Retinal pigment epithelial cell (primary cell): ENCODE results near the gene SUFU.

Source experiments
- DNase-seq: peaks from one replicate; pipeline ENCODE4 v3.0.0-alpha.2; 2010; ENCODE audit warnings: low read depth
- H3K4me3 ChIP-seq: 2 replicates; pipeline ENCODE4 v1.5.1; 2011; ENCODE audit warnings: mild to moderate bottlenecking, low read length, control low read depth, moderate library complexity
- TF ChIP-seq, protein P1 (sequence below): conservative IDR thresholded peaks from 2 replicates; pipeline ENCODE4 v1.5.1; 2011; ENCODE audit warnings: low read depth, low read length, control low read depth, inconsistent platforms

The SUFU gene

DNA sequence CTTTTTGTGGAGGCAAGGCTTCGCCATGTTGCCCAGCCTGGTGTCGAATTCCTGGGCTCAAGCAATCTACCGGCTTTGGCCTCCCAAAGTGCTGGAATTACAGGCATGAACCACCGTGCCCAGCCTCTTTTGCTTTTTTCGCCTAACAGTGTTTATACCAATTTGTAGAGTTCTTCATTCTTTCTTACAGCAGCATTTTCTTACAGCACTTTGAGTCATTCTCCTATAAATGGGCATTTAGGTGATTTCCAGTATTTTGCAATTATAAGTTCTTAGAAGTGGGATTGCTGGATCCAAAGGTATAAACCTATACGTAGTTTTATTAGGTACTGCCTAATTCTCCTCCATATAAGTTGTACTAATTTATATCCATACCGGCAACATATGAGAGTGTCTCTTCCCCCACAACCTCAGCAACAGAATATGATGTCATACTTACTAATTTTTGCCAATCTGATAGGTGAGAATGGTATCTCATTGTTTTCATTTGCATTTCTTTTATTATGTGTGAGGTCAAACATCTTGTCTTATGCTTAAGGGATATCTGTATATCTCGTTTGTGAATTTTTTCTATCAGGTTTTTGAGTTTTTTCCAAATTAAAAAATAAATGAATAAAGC is 39.1 kb downstream of the SUFU start:
- TF ChIP-seq, protein P1, sequence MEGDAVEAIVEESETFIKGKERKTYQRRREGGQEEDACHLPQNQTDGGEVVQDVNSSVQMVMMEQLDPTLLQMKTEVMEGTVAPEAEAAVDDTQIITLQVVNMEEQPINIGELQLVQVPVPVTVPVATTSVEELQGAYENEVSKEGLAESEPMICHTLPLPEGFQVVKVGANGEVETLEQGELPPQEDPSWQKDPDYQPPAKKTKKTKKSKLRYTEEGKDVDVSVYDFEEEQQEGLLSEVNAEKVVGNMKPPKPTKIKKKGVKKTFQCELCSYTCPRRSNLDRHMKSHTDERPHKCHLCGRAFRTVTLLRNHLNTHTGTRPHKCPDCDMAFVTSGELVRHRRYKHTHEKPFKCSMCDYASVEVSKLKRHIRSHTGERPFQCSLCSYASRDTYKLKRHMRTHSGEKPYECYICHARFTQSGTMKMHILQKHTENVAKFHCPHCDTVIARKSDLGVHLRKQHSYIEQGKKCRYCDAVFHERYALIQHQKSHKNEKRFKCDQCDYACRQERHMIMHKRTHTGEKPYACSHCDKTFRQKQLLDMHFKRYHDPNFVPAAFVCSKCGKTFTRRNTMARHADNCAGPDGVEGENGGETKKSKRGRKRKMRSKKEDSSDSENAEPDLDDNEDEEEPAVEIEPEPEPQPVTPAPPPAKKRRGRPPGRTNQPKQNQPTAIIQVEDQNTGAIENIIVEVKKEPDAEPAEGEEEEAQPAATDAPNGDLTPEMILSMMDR: no peak
- no peak for DNase-seq
- no peak overlapping the region for H3K4me3 ChIP-seq

- TF ChIP-seq, protein P1: no peak
- no peak for DNase-seq
- no peak overlapping the region for H3K4me3 ChIP-seq
These were observed 41.6 kb downstream of the SUFU start for GRCh38 chr10:102545265-102545871.

- H3K4me3 ChIP-seq: no peak overlapping the region
- TF ChIP-seq, protein P1: no peak
- no peak for DNase-seq
These were observed 42.2 kb downstream of the SUFU start for GRCh38 chr10:102545997-102546396.

DNA sequence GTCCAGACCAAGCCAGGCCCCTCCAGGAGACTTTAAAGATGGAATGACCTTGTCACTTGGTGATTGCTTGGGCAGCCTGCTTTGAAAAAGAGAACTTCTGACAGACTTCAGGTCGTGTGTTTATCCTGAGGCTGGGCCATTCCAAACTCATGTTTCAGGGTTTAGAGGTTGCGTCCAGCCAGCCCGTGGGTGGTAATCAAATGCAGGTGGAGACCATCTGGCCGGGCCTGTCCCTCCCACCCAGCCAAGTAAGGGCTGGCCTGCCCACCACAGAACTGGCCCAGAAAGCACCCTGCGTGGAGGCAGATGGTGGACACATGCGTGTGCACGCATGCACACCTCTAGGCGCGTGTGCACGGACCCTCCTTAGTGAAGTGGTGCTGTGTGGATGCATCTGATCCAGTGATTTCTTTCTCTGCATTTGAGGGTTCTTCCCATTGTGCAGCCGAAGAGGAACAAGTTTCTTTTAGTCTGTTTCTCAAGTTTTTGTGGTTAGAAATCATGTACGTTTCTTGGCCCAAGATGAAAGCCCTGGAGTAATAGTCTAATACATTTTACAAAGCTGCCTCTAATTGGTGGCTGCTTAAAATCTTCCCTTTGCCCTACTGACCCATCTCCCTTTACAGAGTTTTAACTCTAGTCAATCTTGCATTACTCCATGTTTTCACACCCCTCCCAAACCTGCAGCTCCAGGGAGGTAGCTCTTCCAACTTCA is 43.0 kb downstream of the SUFU start:
- no peak overlapping the region for H3K4me3 ChIP-seq
- no peak for DNase-seq
- TF ChIP-seq, protein P1: no peak

DNA sequence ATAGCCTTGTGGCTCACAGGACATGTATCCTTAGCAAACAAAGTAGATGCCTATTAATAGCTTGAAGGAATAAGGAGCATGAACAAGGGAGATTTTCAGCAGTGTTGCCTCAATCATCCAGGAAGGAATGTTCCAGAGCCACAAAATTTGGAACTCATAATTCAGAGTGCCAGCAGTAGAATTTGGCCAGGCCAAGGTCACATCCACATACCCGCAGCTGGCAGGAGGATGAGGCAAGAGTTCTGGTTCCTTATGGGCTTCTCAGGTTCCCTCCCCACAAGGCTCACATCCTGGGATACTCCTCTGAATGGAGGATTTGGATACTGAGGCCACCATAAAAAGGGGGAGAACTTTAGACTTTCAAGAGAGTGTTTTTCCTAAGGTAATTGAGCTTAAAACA is 45.8 kb downstream of the SUFU start:
- H3K4me3 ChIP-seq: no peak overlapping the region
- TF ChIP-seq, protein P1: no peak
- no peak for DNase-seq

DNA sequence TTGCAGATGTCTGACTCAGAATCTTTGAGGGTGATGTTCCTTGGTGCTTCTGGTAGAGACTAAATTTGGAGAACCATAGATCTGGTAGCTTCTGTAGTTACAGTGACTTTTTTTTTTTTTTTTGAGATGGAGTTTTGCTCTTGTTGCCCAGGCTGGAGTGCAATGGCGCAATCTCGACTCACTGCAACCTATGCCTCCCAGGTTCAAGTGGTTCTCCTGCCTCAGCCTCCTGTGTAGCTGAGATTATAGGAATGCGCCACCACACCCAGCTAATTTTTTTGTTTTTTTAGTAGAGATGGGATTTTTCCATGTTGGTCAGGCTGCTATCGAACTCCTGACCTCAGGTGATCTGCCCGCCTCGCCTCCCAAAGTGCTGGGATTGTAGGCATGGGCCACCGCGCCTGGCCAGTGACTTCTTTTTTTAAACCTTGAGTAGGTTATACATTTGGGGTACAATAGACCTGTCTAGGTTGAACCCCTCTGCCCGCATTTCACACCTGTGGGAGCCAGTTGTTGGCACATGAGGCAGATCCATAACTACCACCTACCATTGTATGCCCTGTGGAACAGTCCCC is 47.0 kb downstream of the SUFU start:
- TF ChIP-seq, protein P1: no peak
- no peak for DNase-seq
- H3K4me3 ChIP-seq: no peak overlapping the region
